SU-DHL-6 (cell line): ENCODE data around the gene IGSF21.

Experiments
- EZH2phosphoT487 ChIP-seq: fragments of 200-600 bp; sonication (generic), shearing (Covaris generic); conservative IDR thresholded peaks from 2 replicates; pipeline ENCODE4 v1.6.1; 2018; ENCODE audit warnings: mild to moderate bottlenecking, antibody characterized with exemption, low read length, moderate library complexity, mixed read lengths
- TF ChIP-seq, protein P1 (sequence below): fragments of 200-600 bp; sonication (generic); IDR thresholded peaks from one replicate; pipeline ENCODE4 v1.5.1; 2017; ENCODE audit warnings: antibody characterized with exemption, mild to moderate bottlenecking, low read length, moderate library complexity; ENCODE audit not compliant: insufficient read depth, poor library complexity, severe bottlenecking

DNA sequence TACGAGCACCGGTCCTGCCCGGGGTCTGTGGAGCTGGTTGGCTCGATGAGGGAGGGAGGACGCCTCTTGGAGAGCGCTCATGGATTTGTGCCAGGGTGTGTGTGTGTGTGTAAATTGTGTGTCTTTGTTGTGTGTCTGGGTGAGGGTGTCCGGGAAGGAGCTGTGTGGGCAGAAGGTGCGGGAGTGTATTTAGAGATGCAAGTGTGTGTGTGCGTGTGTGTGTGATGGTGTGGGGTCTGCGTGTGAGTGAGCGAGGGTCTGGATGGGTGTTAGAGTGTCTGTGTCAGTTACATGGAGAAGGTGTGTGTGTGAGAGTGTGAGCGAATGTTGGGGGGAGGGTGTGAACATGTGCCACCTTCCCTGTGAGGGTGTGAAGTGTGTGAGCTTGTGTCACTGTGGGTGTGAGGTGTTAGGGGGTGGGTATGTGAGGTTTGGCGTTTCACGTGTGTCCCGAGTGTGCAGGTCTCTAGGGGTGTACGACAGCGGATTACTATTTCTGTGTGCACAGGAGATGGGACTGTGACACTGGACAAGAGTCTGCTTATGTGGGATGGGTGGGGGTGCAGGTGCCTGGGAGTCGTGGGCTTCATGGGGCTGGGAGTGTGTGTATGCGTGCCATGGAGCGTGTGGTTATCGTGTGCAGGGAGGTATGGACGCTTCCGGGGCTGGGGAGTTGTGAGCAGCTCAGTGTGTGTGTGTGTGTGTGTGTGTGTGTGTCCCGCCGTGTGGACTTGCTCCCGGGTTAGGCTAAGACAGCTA is 880 bp downstream of the IGSF21 start:
- TF ChIP-seq, protein P1, sequence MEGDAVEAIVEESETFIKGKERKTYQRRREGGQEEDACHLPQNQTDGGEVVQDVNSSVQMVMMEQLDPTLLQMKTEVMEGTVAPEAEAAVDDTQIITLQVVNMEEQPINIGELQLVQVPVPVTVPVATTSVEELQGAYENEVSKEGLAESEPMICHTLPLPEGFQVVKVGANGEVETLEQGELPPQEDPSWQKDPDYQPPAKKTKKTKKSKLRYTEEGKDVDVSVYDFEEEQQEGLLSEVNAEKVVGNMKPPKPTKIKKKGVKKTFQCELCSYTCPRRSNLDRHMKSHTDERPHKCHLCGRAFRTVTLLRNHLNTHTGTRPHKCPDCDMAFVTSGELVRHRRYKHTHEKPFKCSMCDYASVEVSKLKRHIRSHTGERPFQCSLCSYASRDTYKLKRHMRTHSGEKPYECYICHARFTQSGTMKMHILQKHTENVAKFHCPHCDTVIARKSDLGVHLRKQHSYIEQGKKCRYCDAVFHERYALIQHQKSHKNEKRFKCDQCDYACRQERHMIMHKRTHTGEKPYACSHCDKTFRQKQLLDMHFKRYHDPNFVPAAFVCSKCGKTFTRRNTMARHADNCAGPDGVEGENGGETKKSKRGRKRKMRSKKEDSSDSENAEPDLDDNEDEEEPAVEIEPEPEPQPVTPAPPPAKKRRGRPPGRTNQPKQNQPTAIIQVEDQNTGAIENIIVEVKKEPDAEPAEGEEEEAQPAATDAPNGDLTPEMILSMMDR: no peak
- no peak for TF ChIP-seq EZH2phosphoT487
